ENCODE results near the gene DPM2. TPM values are rescaled to one million over a fixed set of nuclear protein-coding genes. Genes with fewer than 3 reads are reported as not detected.
A peak's percentile ranks its signal among the peaks of the same experiment; 100 is the strongest.

DPM2 gene
- total RNA-seq, 1 donor from 2014 or later = 25.7 TPM

- ATAC-seq = no peak
Observed at GRCh38 chr9:127918183-127919107, 19.2 kb downstream of the DPM2 start.

DNA sequence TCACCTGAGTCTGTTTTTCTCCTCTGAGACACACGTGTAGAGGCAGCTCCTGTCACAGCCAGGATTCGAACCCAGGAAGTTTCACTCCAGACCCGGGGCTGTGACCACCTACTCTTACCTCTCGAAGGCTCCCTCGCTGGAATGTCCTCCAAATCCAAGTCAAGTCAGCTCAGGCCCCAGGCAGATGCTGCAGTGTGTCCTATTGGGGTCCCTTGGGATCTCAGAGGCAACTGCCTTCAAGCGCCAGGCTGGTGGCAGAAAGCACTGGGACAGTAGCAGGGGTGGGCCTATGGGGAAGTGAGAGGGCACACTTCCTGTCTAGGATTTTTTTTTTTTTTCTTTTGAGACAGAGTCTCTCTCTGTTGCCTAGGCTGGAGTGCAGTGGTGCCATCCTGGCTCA, 20.1 kb downstream of the DPM2 start:
- ATAC-seq = no peak

DNA sequence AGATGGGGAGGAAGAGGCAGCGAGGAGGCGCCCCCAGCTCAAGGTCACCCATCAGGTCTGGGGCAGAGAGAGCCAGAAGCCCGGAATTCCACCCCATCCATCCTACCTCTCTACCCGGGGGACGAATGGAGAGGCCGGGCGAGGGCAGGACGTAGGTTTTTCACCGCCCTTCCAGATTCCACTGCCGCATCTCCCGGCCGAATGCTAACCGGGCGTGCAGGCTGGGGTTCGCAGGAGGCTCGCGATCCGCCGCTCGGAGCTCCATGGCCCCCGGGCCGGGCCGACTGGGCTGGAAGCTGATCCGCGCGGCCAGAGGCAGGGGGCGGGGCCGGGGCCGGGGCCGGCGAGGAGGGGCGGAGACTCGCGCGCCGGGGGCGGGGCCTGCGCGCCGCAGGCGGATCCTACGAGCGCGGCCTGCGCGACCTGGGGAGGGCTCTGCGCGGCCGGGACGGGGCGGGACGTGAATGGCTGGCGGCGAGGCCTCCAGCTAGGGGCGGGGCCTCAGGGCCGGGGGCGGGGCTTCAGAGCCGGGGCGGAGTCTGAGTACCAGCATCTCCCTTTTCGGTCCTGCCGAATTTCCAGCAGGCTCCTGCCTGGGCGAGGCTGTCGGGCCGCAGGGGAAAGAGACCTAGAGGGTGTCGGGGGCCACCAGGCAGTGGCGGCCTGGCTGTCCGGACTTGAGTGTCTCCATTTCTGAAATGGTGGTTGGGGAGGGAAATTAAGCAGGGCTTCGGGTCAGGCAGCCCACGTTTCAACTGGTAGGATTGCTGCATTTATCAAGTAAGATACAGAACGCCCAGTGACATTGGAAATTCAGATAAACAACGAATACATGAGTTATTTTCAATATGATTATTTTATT, 20.7 kb downstream of the DPM2 start, which contains the start of gene ST6GALNAC4:
TSS of gene ST6GALNAC4 (minus strand) at position 322 of the 862 bp plus-strand sequence. CDS start 622 bp downstream, outside the sequence.
- ATAC-seq = peak; percentile 79

- no peak for ATAC-seq
Observed at GRCh38 chr9:127915801-127916719, 21.6 kb downstream of the DPM2 start.

GRCh38 chr9:127915325-127915752, 22.3 kb downstream of the DPM2 start:
- no peak for ATAC-seq

GRCh38 chr9:127913682-127914081, 24.0 kb downstream of the DPM2 start:
- ATAC-seq = no peak

GRCh38 chr9:127912882-127913281, 24.8 kb downstream of the DPM2 start:
- no peak for ATAC-seq

DNA sequence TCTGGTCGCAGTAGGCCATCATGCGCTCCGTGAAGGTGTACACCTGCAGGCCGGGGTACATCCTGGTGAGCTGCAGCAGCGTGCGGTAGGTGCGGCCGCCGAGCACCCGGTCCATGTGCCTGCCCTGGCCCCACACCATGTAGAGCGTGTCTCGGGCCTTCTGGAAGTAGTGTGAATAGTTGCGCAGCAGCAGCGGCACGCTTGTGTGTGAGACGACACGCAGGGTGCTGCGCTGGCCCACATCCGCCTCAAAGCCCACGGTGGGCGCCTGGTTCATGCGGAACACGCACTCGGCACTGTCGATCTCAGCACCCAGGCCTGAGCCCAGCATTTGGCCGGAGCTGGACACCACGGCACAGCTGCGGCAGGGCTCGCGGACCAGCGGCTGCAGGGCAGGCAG, 25.4 kb downstream of the DPM2 start:
- ATAC-seq = no peak

DNA sequence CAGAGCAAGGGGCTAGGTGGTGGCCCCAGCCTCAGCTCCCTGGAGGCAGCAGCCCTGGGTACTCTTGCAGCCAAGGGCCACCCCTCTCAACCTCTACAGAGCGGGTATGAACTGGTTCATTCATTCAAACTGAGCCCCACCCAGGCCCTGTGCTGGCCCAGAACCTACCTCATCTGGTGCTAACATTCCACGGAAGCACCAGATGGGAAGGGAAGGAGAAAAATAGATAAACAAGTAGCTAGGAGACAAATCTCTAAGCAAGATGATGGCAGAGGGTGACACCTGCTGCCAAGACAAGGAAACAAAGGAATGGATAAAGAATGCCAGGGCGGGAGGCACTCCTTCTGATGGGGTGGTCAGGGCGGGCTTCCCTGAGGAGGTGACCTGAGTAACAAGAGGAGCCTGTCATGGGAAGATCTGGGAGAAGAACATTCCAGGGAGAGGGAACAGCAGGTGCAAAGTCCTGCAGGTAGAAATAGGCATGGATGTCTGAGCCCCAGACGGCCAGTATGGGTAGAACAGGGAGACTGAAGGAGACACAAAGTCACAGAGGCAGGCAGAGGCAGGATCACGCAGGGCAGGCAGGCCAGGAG, 26.9 kb downstream of the DPM2 start:
- ATAC-seq = no peak

- ATAC-seq = peak; percentile 1
Observed at GRCh38 chr9:127909839-127910273, 27.8 kb downstream of the DPM2 start.

- ATAC-seq = no peak
Observed at GRCh38 chr9:127908660-127908926, 29.1 kb downstream of the DPM2 start.

DNA sequence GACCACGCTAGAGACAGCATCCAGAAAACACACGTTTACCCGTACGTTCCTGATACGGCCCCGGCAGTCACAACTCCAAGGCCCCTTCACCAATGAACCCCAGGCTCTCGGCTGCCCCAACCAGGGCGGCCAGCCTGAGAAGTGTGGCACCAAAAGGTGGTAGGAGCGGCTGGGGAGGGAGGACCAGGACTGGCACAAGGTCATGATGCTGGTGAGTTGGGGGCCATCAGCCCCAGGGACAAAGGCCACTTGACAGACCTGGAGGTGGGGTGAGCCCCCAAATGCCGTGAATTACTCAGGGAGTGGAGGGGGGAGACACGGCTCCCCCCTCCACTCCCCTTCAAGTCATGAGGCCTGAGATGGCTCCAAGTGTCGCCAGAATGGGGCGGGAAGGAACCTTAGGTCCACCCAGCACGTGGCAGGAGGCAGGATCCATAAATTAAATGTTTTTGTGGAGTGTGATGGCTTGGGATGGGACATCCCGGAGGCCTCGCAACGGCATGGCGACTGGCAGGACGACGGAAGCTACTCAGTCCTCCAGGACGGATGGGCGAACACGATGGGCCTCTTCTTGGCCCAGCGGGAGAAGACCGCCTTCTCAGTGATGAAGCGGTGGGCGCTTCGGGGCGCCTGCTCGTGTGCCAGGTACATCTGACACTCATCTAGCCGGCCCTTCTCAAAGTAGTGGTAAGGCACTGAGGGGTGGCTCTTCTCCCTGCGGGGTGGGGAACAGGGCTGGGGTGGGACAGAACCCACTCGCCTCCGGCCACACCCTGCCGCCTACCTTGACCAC, 29.6 kb downstream of the DPM2 start:
- no peak for ATAC-seq

- peak; percentile 4 for ATAC-seq
Observed at GRCh38 chr9:127905788-127906191, 31.9 kb downstream of the DPM2 start.

DNA sequence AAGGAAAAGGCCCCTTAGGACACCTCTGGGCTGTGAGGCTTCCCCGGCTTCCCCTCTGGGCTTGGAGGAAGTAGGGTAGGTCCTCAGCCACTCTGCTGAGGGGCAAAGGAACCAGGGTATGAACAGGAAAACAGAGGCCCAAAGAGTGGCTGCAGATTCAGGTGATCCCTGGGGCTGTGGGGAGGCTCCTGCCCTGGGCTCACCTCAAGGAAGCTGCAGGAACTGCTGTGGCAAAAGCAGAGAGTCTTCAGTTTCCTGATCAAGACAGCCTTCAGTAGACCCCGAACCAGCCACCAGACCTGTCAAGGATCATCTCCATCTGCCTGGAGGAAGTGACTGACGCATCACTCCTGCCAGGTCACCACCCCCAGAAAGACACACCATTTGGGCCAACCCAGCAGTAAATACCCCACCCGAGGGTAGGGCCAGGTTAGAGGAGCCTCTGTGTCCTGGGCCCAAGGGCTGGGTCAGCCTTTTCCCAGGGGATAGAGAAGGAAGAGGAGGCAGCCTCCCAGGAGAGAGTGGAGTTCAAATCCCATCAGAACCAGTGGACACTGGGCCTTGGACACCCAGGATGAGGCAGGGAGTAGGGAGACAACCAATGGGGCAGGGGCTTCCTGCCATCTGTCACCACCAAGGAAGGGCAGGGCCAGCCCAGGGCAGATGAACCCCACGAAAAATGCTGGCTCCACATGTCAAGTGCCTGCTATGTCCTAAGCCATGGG, 32.5 kb downstream of the DPM2 start:
- ATAC-seq = peak; percentile 40

- ATAC-seq = peak; percentile 59
Observed at GRCh38 chr9:127904561-127905003, 33.1 kb downstream of the DPM2 start.

GRCh38 chr9:127903557-127904475, 33.8 kb downstream of the DPM2 start:
- ATAC-seq = peak; percentile 43

GRCh38 chr9:127899128-127899943, 38.3 kb downstream of the DPM2 start, which contains the start of gene ST6GALNAC6:
TSS of gene ST6GALNAC6 (minus strand) at chr9:127899603. CDS start at chr9:127897981, 1,622 bp downstream.
- peak; percentile 83 for ATAC-seq

Data from esophagus mucosa (tissue), 1 donor.